GM12873 (cell line): ENCODE data around the gene JPH4.
A peak's percentile ranks its signal among the peaks of the same experiment; 100 is the strongest.

Experiments used
- CTCF ChIP-seq: IDR thresholded peaks from 2 replicates; pipeline ENCODE4 v1.5.1; 2012; ENCODE audit warnings: low read depth, mild to moderate bottlenecking, moderate library complexity, low read length, control low read depth; ENCODE audit not compliant: insufficient read depth; ENCODE audit errors: missing control alignments

The JPH4 gene

GRCh38 chr14:23561873-23562821, 16.4 kb downstream of the JPH4 start:
- TF ChIP-seq CTCF: no peak

- TF ChIP-seq CTCF: no peak
These were observed 17.3 kb downstream of the JPH4 start for GRCh38 chr14:23561259-23561658.

- TF ChIP-seq CTCF: no peak
These were observed 18.6 kb downstream of the JPH4 start for GRCh38 chr14:23559926-23560520.

- peak; percentile 97 for TF ChIP-seq CTCF
These were observed 19.3 kb downstream of the JPH4 start for GRCh38 chr14:23559010-23559925.

- no peak for TF ChIP-seq CTCF
These were observed 20.1 kb downstream of the JPH4 start for GRCh38 chr14:23558346-23559009.

GRCh38 chr14:23557946-23558345, 20.6 kb downstream of the JPH4 start:
- TF ChIP-seq CTCF: no peak
